ENCODE results near the gene ALX1.
"Not testable (repeated sequence)": the region's sequence is repeated elsewhere in the genome, so short reads cannot be mapped to it uniquely, and the experiment has no call there.

The ALX1 gene

DNA sequence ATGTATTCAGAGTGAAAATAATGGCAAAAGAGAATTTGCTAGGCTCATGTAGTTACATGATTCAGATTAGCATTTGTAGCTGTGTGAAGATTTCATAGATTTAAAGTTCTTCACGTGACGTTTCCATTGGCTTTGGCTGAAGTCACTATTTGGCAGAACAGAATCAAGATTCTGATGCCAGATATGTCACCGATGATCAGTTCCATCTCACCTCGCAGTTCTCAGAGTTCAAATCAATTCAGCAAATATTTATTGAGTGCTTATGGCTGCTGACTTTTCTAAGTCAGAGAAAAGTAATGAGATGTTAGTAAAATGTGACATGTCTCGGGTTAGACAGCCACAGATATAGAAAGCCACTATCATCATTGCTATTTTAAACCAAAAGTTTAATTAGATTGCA lies 28.4 kb downstream of the ALX1 start:
- DNase-seq, result no peak

DNA sequence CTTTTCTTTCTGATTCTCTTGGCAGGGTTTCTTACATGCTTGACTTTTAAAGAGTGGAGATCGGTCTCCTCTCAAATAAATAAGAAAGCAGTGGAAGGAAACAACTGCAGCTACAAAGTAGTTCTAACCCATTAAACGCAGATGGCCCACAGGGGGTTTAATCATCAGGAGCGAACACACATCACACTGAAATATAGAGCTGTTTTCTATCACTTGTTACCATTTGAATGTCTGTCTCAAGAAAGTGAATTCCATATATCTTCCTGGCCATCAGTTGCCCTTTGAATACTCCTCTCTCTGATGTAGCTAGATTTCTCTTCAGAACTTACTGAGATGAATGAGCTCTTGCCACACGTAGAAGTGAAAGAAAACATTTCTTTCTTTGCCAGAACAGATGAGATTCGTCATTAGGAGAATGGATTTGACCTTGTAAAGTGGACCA lies 29.1 kb downstream of the ALX1 start:
- DNase-seq, result no peak

GRCh38 chr12:85310025-85310424 lies 30.0 kb downstream of the ALX1 start:
- DNase-seq, result no peak

- DNase-seq, result no peak
Measured at GRCh38 chr12:85310456-85311076, 30.5 kb downstream of the ALX1 start.

DNA sequence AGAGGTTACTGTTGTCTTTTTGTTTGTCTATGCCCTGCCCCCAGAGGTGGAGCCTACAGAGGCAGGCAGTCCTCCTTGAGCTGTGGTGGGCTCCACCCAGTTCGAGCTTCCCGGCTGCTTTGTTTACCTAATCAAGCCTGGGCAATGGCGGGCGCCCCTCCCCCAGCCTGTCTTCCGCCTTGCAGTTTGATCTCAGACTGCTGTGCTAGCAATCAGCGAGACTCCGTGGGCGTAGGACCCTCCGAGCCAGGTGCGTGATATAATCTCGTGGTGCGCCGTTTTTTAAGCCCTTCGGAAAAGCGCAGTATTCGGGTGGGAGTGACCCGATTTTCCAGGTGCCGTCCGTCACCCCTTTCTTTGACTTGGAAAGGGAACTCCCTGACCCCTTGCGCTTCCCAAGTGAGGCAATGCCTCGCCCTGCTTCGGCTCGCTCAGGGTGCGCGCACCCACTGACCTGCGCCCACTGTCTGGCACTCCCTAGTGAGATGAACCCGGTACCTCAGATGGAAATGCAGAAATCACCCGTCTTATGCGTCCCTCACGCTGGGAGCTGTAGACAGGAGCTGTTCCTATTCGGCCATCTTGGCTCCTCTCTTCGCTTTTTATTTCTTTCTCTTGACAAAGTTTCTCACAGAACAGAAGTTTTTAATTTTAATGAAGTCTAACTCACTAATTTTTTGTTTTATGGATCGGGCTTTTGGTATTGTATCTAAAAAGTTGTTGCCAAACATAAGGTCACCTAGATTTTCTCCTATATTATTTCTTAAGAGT lies 38.0 kb downstream of the ALX1 start:
- not testable (repeated sequence) for DNase-seq

GRCh38 chr12:85322715-85323114 lies 42.7 kb downstream of the ALX1 start:
- DNase-seq, result no peak

GRCh38 chr12:85325442-85325841 lies 45.4 kb downstream of the ALX1 start:
- no peak for DNase-seq

DNA sequence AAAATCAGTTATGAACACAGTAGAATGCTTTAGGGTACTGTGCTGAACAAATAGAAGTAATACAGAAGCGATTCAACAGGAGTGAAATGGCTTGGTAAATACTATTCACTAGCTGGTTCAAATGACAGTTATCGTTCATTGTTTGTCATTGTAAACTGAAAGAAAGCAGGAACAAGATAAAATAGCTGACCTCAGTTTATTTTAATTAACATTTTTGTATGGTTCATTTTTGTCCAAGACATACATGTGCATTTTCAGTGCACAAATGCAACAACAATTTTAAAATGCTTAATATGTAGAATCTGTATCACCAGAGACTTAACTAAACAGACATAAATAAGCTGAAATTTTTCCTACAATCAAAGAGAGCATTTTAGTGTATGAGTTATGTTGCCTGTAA lies 49.9 kb downstream of the ALX1 start:
- DNase-seq, result no peak

GRCh38 chr12:85348779-85349178 lies 68.8 kb downstream of the ALX1 start:
- DNase-seq, result no peak

- DNase-seq, result no peak
Measured at GRCh38 chr12:85350356-85350755, 70.3 kb downstream of the ALX1 start.

Measured in KG1 (cell line).